ENCODE data around the gene SLC25A36. TPM values are rescaled to one million over a fixed set of nuclear protein-coding genes. Genes with fewer than 3 reads are reported as not detected.

Gene SLC25A36
- total RNA-seq, 1 donor from 2014 or later = 80.7 TPM

DNA sequence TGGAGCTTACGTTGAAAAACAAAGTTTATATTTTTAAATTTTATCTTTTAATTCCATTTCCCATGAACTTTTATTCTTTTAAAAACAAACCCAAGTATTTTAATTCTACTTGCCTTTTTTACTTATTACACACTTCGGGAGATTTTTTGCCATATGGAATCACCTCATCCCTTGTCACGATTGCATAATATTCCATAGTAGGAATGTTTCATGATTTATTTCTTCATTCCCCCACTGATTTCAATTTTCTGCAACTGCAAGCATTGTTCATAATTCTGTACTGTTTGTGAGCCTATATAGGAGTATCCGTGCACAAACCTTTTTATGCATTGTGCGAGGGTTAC lies 574 bp upstream of the SLC25A36 start:
- peak overlapping the region; percentile 81 for H3K27ac Mint-ChIP-seq (ENCODE audit: unreplicated experiment)
- DNase-seq (ENCODE audit: low spot score) = no peak
- no peaks in the 10 kb centered on the region for H3K36me3 Mint-ChIP-seq (ENCODE audit: low read depth, unreplicated experiment)
- TF ChIP-seq, protein P1, sequence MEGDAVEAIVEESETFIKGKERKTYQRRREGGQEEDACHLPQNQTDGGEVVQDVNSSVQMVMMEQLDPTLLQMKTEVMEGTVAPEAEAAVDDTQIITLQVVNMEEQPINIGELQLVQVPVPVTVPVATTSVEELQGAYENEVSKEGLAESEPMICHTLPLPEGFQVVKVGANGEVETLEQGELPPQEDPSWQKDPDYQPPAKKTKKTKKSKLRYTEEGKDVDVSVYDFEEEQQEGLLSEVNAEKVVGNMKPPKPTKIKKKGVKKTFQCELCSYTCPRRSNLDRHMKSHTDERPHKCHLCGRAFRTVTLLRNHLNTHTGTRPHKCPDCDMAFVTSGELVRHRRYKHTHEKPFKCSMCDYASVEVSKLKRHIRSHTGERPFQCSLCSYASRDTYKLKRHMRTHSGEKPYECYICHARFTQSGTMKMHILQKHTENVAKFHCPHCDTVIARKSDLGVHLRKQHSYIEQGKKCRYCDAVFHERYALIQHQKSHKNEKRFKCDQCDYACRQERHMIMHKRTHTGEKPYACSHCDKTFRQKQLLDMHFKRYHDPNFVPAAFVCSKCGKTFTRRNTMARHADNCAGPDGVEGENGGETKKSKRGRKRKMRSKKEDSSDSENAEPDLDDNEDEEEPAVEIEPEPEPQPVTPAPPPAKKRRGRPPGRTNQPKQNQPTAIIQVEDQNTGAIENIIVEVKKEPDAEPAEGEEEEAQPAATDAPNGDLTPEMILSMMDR (IDR thresholded peaks at IDR 0.05; ENCODE audit: unreplicated experiment) = no peak
- peaks cover 17% of the 10 kb centered on the region for H3K4me1 Mint-ChIP-seq (ENCODE audit: unreplicated experiment)
- H3K4me3 Mint-ChIP-seq (ENCODE audit: unreplicated experiment) = peak overlapping the region; percentile 96
- no peaks in the 10 kb centered on the region for H3K9me3 Mint-ChIP-seq (ENCODE audit: unreplicated experiment)
- H3K27me3 Mint-ChIP-seq (ENCODE audit: unreplicated experiment) = peaks cover 1% of the 10 kb centered on the region

DNA sequence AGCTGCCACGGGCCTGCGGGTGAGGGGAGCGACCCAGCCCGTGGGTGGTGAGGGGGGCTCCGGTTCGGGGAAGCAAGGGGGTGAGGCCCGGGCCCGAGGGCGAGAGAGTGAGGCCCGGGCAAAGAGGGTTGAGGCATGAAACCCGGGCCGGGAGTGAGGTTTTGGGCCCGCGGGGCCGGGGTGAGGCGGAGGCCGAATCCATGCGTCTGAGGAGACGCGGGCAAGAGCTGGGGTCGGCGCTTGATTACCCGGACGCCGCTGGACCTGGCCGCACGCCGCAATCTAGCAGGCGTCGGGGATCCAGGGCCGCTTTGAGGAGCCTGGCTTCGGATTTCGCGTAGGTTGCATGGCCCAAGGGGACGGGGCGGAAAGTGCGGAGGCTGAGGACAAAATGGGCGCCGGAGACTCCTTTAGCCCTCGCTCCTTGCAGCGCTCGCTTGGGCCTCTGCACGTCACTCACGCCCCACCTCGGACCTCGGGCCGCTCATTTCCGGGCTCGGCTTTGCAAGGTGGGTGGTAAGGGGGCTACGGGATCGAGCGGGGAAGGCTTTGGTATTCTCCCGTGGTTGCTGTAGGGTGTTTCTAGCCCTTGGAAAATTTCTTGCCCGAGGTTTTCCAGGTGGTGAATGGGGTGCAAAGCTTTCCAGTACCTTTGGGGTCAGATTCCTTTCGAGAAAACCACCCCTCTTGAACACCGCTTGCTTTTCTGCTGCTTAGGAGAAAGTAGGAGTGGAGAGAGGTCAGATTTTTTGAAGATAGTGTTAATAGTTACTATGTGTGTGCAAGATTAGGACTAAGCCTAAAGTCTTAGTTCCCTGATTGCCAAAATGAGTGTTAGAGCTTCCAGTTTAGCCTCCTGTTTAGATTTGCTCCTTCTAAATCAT lies 827 bp downstream of the SLC25A36 start:
- TF ChIP-seq, protein P1 (IDR thresholded peaks at IDR 0.05; ENCODE audit: unreplicated experiment) = no peak
- Mint-ChIP-seq H3K36me3 (ENCODE audit: low read depth, unreplicated experiment) (no peaks in the 10 kb centered on the region), H3K27ac (ENCODE audit: unreplicated experiment) (peak overlapping the region; percentile 94), H3K27me3 (ENCODE audit: unreplicated experiment) (peaks cover 1% of the 10 kb centered on the region), H3K4me1 (ENCODE audit: unreplicated experiment) (peaks cover 17% of the 10 kb centered on the region), H3K9me3 (ENCODE audit: unreplicated experiment) (no peaks in the 10 kb centered on the region), H3K4me3 (ENCODE audit: unreplicated experiment) (peak overlapping the region; percentile 96)
- DNase-seq (ENCODE audit: low spot score) = peak; percentile 62

DNA sequence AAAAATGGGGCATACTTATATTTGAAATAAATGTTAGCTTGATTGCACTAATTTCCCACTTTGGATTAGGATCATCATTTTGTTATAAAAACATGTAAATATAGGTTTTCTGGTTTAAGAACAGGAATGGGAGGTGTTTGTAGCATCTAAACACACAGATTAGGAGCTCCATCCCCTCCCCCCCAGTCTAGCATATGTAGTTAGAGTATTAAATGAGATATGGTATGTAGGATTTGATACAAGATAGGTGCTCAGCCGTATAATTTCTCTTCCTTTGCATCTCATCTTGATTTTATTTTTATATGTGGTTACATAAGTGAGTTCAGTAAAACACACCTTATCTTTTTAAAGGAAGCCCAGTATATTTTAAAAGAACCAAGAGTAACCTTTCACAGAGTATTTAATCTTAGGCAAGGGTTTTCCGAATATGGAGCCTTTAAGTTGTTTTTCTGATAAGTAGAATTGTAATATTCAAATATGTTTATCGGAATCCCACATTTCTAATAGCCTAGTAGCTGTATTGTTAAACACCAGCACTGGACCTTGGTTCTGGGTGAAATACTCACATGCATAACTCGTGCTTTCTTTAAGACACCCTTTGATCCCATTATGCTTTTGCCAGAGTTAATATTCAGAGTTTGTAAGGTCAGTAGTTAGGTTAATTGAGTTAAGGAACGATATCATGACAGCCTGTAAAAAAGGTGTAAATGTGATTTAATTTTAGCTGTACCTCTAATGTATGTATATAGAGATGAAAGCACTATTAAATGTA lies 2.3 kb downstream of the SLC25A36 start:
- DNase-seq (ENCODE audit: low spot score) = no peak
- TF ChIP-seq, protein P1 (IDR thresholded peaks at IDR 0.05; ENCODE audit: unreplicated experiment) = no peak
- peaks cover under 1% of the 10 kb centered on the region for H3K27me3 Mint-ChIP-seq (ENCODE audit: unreplicated experiment)
- no peaks in the 10 kb centered on the region for H3K36me3 Mint-ChIP-seq (ENCODE audit: low read depth, unreplicated experiment)
- H3K27ac Mint-ChIP-seq (ENCODE audit: unreplicated experiment) = no peak overlapping the region
- H3K4me3 Mint-ChIP-seq (ENCODE audit: unreplicated experiment) = peak overlapping the region; percentile 96
- no peaks in the 10 kb centered on the region for H3K9me3 Mint-ChIP-seq (ENCODE audit: unreplicated experiment)
- H3K4me1 Mint-ChIP-seq (ENCODE audit: unreplicated experiment) = peaks cover 17% of the 10 kb centered on the region

DNA sequence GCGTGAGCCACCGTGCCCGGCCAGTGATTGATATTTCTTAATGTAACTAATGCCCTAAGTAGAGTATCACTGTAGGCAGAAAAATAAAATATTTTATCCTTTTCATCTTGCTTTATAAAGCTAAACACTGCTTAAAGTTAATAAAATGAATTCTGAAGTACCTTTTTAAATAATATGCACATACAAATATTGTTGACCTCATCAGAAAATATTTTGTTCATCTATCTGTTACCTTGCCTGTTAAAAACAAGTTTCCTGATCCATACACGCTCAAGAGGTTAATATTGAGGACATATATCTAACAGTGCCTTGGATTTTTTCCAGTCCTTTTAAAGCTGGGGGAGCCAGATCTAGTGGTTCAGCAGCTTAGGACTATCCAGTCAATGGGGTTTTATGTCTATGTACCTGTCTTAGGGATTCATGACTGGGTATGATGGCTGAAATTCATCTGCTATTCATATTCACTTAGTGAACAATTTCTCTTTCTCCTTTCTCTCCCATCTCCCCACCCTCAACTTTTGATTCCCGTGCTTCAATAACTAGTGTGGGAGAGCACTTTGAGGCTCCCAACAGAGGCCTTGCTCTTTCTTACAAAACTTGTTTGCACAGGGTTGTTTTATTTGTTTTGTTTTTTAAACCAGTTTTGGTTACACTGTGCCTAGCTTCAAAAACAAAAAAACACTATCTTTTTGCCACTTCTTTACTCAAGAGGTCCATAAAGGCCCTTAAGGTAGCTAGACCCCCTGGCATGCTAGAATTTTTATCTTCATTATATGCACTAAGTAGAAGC lies 7.0 kb downstream of the SLC25A36 start:
- no peak overlapping the region for H3K27ac Mint-ChIP-seq (ENCODE audit: unreplicated experiment)
- H3K9me3 Mint-ChIP-seq (ENCODE audit: unreplicated experiment) = no peaks in the 10 kb centered on the region
- TF ChIP-seq, protein P1 (IDR thresholded peaks at IDR 0.05; ENCODE audit: unreplicated experiment) = no peak
- DNase-seq (ENCODE audit: low spot score) = no peak
- H3K4me1 Mint-ChIP-seq (ENCODE audit: unreplicated experiment) = peaks cover 13% of the 10 kb centered on the region
- no peak overlapping the region for H3K4me3 Mint-ChIP-seq (ENCODE audit: unreplicated experiment)
- no peaks in the 10 kb centered on the region for H3K36me3 Mint-ChIP-seq (ENCODE audit: low read depth, unreplicated experiment)
- H3K27me3 Mint-ChIP-seq (ENCODE audit: unreplicated experiment) = no peaks in the 10 kb centered on the region
